ENCODE measurements around the gene UBAP1L.

DNA sequence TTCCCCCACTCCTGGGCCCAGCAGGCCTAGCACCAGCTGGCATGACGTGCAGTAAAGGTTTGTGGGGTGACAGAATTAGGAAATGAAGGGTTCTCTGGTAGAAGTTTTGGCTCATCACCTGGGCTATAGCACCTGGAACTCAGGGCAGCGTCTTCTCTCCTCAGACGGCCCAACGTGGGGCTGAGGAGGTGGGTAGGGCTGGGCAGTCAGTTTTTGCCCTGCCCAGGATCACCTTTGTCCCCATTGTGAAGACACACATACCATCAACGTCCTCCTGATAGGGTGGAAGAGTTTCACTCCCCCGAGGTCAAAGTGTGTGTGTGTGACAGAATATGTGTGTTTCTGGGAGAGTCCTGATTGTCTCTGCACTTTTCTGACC, 26.4 kb downstream of the UBAP1L start:
- TF ChIP-seq, protein P1, sequence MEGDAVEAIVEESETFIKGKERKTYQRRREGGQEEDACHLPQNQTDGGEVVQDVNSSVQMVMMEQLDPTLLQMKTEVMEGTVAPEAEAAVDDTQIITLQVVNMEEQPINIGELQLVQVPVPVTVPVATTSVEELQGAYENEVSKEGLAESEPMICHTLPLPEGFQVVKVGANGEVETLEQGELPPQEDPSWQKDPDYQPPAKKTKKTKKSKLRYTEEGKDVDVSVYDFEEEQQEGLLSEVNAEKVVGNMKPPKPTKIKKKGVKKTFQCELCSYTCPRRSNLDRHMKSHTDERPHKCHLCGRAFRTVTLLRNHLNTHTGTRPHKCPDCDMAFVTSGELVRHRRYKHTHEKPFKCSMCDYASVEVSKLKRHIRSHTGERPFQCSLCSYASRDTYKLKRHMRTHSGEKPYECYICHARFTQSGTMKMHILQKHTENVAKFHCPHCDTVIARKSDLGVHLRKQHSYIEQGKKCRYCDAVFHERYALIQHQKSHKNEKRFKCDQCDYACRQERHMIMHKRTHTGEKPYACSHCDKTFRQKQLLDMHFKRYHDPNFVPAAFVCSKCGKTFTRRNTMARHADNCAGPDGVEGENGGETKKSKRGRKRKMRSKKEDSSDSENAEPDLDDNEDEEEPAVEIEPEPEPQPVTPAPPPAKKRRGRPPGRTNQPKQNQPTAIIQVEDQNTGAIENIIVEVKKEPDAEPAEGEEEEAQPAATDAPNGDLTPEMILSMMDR (optimal IDR thresholded peaks at IDR 0.05 in 1 of 3, IDR thresholded peaks at IDR 0.05 in 1 of 3, conservative IDR thresholded peaks at IDR 0.05 in 1 of 3; ENCODE audit: extremely low read depth in 1 of 3, insufficient read depth in 2 of 3, low read length in 3 of 3): no peak
- TF ChIP-seq EZH2 (IDR thresholded peaks at IDR 0.05; ENCODE audit: low read length): no peak

Data from keratinocyte (primary cell).